GM12892 (cell line): ENCODE data around the gene PRTN3.

Experiments
- DNase-seq: peaks from one replicate; pipeline ENCODE4 v3.0.0; 2011; ENCODE audit not compliant: insufficient read length
- FAIRE-seq: peaks from 2 replicates; lab custom pipeline; 2011; peaks lifted over from hg19 to GRCh38; lab: Jason Lieb, UNC
- POLR2A ChIP-seq: IDR thresholded peaks from 2 replicates; pipeline ENCODE4 v1.6.1; 2011; ENCODE audit warnings: low read depth, low read length, control low read depth
- POLR2AphosphoS5 ChIP-seq: IDR thresholded peaks from 2 replicates; pipeline ENCODE4 v1.6.1; 2011; ENCODE audit warnings: low read depth, low read length, control low read depth
- TAF1 ChIP-seq: IDR thresholded peaks from 2 replicates; pipeline ENCODE4 v1.6.1; 2011; ENCODE audit warnings: low read depth, mild to moderate bottlenecking, control low read depth, low read length, borderline replicate concordance

PRTN3 gene

GRCh38 chr19:879711-880438, 39.1 kb downstream of the PRTN3 start:
- DNase-seq, result no peak
- no peak for TF ChIP-seq POLR2AphosphoS5
- TF ChIP-seq TAF1, result no peak
- no peak for TF ChIP-seq POLR2A
- FAIRE-seq, result no peak

- FAIRE-seq (no peak), DNase-seq (no peak)
- TF ChIP-seq POLR2AphosphoS5 (no peak), TAF1 (no peak), POLR2A (no peak)
Observed at GRCh38 chr19:881385-882071, 40.7 kb downstream of the PRTN3 start.

GRCh38 chr19:882871-883497, 42.2 kb downstream of the PRTN3 start:
- TF ChIP-seq TAF1 (no peak), POLR2AphosphoS5 (no peak), POLR2A (no peak)
- DNase-seq (no peak), FAIRE-seq (no peak)

- TF ChIP-seq TAF1, result no peak
- TF ChIP-seq POLR2AphosphoS5, result no peak
- no peak for TF ChIP-seq POLR2A
- DNase-seq (no peak), FAIRE-seq (no peak)
Observed at GRCh38 chr19:883661-884211, 42.9 kb downstream of the PRTN3 start.

- no peak for TF ChIP-seq POLR2A
- no peak for TF ChIP-seq TAF1
- TF ChIP-seq POLR2AphosphoS5, result no peak
- DNase-seq (no peak), FAIRE-seq (no peak)
Observed at GRCh38 chr19:884420-885211, 43.8 kb downstream of the PRTN3 start.

- FAIRE-seq (no peak), DNase-seq (no peak)
- TF ChIP-seq TAF1 (no peak), POLR2AphosphoS5 (no peak), POLR2A (no peak)
Observed at GRCh38 chr19:885536-886224, 44.9 kb downstream of the PRTN3 start.

- no peak for TF ChIP-seq POLR2AphosphoS5
- TF ChIP-seq TAF1, result no peak
- no peak for TF ChIP-seq POLR2A
- no peak for FAIRE-seq
- DNase-seq, result no peak
Observed at GRCh38 chr19:887072-887471, 46.3 kb downstream of the PRTN3 start.

- FAIRE-seq, result no peak
Observed at GRCh38 chr19:887599-887998, 46.8 kb downstream of the PRTN3 start.

GRCh38 chr19:888581-889385, 48.0 kb downstream of the PRTN3 start:
- TF ChIP-seq POLR2A (no peak), POLR2AphosphoS5 (no peak), TAF1 (no peak)
- FAIRE-seq (peak; percentile 27), DNase-seq (no peak)

More at GRCh38 chr19:887599-887998, 46.8 kb downstream of the PRTN3 start:
- no peak for DNase-seq
- TF ChIP-seq TAF1, result no peak
- TF ChIP-seq POLR2A, result no peak
- TF ChIP-seq POLR2AphosphoS5, result no peak

GRCh38 chr19:889662-890295, 49.0 kb downstream of the PRTN3 start:
- DNase-seq (no peak), FAIRE-seq (no peak)
- TF ChIP-seq TAF1 (no peak), POLR2AphosphoS5 (no peak)
